Transverse colon (tissue), 4 donors: ENCODE measurements around the gene ADGRF3.

Source experiments
- CTCF ChIP-seq, 5 experiments: fragments of 200-600 bp in 3 of 5; fragments of 450-650 bp in 2 of 5; sonication (generic) in 3 of 5; IDR thresholded peaks; 1 replicate in 2 of 5; 2 replicates in 3 of 5; pipeline ENCODE4 v1.5.1; 2016 to 2017; ENCODE audit warnings: antibody characterized with exemption in 5 of 5, inconsistent platforms in 3 of 5, mild to moderate bottlenecking in 2 of 5, moderate library complexity in 1 of 5
- EP300 ChIP-seq: sonication (generic); formaldehyde crosslinking; IDR thresholded peaks from one replicate; pipeline ENCODE4 v1.6.1; 2017; ENCODE audit warnings: antibody characterized with exemption, low read depth
- POLR2A ChIP-seq: fragments of 450-650 bp; IDR thresholded peaks from one replicate; pipeline ENCODE4 v1.6.1; 2016; ENCODE audit warnings: antibody characterized with exemption, mild to moderate bottlenecking, moderate library complexity
- POLR2AphosphoS5 ChIP-seq, 3 donors: sonication (generic); formaldehyde crosslinking; IDR thresholded peaks; one replicate each; pipeline ENCODE4 v1.6.1; 2016; ENCODE audit warnings: antibody characterized with exemption in 3 of 3

DNA sequence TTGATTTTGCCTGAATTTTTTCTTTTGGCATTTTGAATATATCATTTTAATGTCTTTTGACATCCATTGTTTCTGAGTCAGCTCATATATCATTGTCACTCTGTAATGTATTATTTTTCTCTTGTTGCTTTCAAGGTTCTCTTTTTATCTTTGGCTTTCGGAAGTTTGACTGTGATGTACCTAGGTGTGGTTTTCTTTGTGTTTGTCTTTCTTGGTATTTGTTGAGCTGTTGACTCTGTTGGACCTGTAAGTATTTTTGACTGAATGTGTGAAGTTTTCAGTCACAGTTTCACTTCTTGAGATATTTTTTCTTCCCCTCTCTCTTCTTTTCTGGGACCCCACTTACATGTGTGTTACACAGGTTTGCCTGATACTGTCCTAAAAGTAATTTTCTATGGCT lies 30.2 kb upstream of the ADGRF3 start:
- no peak for TF ChIP-seq CTCF (IDR thresholded peaks at IDR 0.05)
- TF ChIP-seq POLR2A, result no peak
- TF ChIP-seq POLR2AphosphoS5 (IDR thresholded peaks at IDR 0.05), result no peak
- TF ChIP-seq EP300, result no peak
